Measurements from ENCODE around the gene GSN. TPM values are rescaled to one million over a fixed set of nuclear protein-coding genes. Genes with fewer than 3 reads are reported as not detected.

The GSN gene
- total and polyA plus RNA-seq, 2 of the 8 experiments (the other 6 are each of a cell fraction or from before 2014, with no cell fraction given), result 52.3 to 94.5 TPM

- TF ChIP-seq JUN (IDR thresholded peaks at IDR 0.05; ENCODE audit: low read depth, low read length) (no peak), JUND (IDR thresholded peaks at IDR 0.05; ENCODE audit: low read length) (no peak), CBX8 (IDR thresholded peaks at IDR 0.05; ENCODE audit: borderline replicate concordance, low read depth, low read length) (no peak)
Observed at GRCh38 chr9:121294151-121294743, 26.3 kb downstream of the GSN start (continued).

All from H1 (cell line).